ENCODE results near the gene C11orf24.

GRCh38 chr11:68298659-68299516 lies 27.1 kb upstream of the C11orf24 start:
- TF ChIP-seq CTCF (conservative IDR thresholded peaks at IDR 0.05 in 1 of 2, IDR thresholded peaks at IDR 0.05 in 1 of 2; ENCODE audit: extremely low read depth in 1 of 2, insufficient read depth in 1 of 2, low read depth in 1 of 2, low read length in 2 of 2) (no peak), EZH2 (IDR thresholded peaks at IDR 0.05; ENCODE audit: borderline replicate concordance, low read length) (no peak)

Data from mammary epithelial cell (primary cell).